ENCODE data around the gene TOM1. TPM values are rescaled to one million over a fixed set of nuclear protein-coding genes. Genes with fewer than 3 reads are reported as not detected.

The TOM1 gene
- total RNA-seq, 1 experiment from 2014 or later: 22.3 TPM

- peaks cover 51 to 59% of the 10 kb centered on the region in 2 experiments for H3K4me1 Mint-ChIP-seq
- H3K27ac ChIP-seq (ENCODE audit: insufficient read length, low read depth, low read length): no peak overlapping the region
- no peak overlapping the region for H3K9ac ChIP-seq (ENCODE audit: extremely low read depth, insufficient read length, low read length)
Measured at GRCh38 chr22:35375526-35375925, 75.8 kb downstream of the TOM1 start.

More at GRCh38 chr22:35375526-35375925, 75.8 kb downstream of the TOM1 start:
- no peaks in the 10 kb centered on the region for H3K27me3 ChIP-seq (ENCODE audit: insufficient read depth, low read length)
- no peaks in the 10 kb centered on the region; a peak in 1 of 5 replicates for H3K9me3 Mint-ChIP-seq
- H3T11ph ChIP-seq (ENCODE audit: low read length): no peak overlapping the region
- H4K8ac ChIP-seq (replicated peaks; ENCODE audit: insufficient read length, low read depth, low read length): no peak overlapping the region
- no peak overlapping the region for H3K14ac ChIP-seq (ENCODE audit: insufficient read depth, low read length)
- H4K20me1 ChIP-seq (ENCODE audit: control insufficient read depth, insufficient read depth, insufficient read length): no peaks in the 10 kb centered on the region
- H2BK120ac ChIP-seq (ENCODE audit: low read depth, low read length, poor library complexity, severe bottlenecking): no peak overlapping the region
- peak overlapping the region in 2 of 3 experiments; percentile 49 to 79; a peak in 2 of 7 replicates for H3K27ac Mint-ChIP-seq
- no peak overlapping the region for H4K5ac ChIP-seq (ENCODE audit: insufficient read length, low read depth, low read length)
- no peaks in the 10 kb centered on the region for H3K79me2 ChIP-seq (ENCODE audit: insufficient read depth, low read length)
- peak overlapping the region; percentile 1 for H3K18ac ChIP-seq (ENCODE audit: insufficient read length, low read depth, low read length)
- no peak overlapping the region for H2AFZ ChIP-seq (ENCODE audit: low read length)
- no peak overlapping the region for H3K4me3 Mint-ChIP-seq
- H2BK15ac ChIP-seq (ENCODE audit: low read depth, low read length): no peak overlapping the region
- no peak overlapping the region for H2BK20ac ChIP-seq (ENCODE audit: low read depth, low read length, poor library complexity, severe bottlenecking)
- no peak overlapping the region for H3K4ac ChIP-seq (ENCODE audit: low read depth, low read length)
- no peaks in the 10 kb centered on the region for H3K79me1 ChIP-seq (ENCODE audit: insufficient read depth, low read depth, low read length, poor library complexity, severe bottlenecking)
- H3K56ac ChIP-seq (ENCODE audit: insufficient read length, low read depth, low read length): no peak overlapping the region
- no peaks in the 10 kb centered on the region for H3K9me3 ChIP-seq (ENCODE audit: control insufficient read depth, low read depth, low read length)
- no peaks in the 10 kb centered on the region for H3K23me2 ChIP-seq (ENCODE audit: insufficient read length, low read depth, low read length, poor library complexity, severe bottlenecking)
- H4K91ac ChIP-seq (ENCODE audit: insufficient read length, low read depth, low read length): no peak overlapping the region
- peaks cover 3% of the 10 kb centered on the region for H3K27me3 Mint-ChIP-seq (ENCODE audit: low read depth)
- H3K4me2 ChIP-seq (ENCODE audit: insufficient read depth, insufficient read length, low read length): no peak overlapping the region
- no peak overlapping the region for H3K23ac ChIP-seq (ENCODE audit: insufficient read length, low read depth, low read length)
- DNase-seq: no peak
- H2BK12ac ChIP-seq (ENCODE audit: insufficient read length, low read depth, low read length): no peak overlapping the region
- WGBS (ENCODE audit: extremely low coverage, insufficient read length, low lambda C conversion rate): no CpG with 5 or more reads among the region's 8 CpGs
- H3K36me3 Mint-ChIP-seq (ENCODE audit: insufficient read depth in 1 of 3, low read depth in 3 of 3): no peaks in the 10 kb centered on the region
- no peak for TF ChIP-seq CTCF (conservative IDR thresholded peaks at IDR 0.05)
- no peak overlapping the region for H2AK5ac ChIP-seq (ENCODE audit: insufficient read length, low read length)
- peaks cover 9% of the 10 kb centered on the region; the same call in 1 of the 2 replicates for H3K4me1 ChIP-seq (ENCODE audit: insufficient read depth, low read length)
- no peak overlapping the region for H2BK5ac ChIP-seq (ENCODE audit: insufficient read length, low read length)
